ENCODE results near the gene PTGER4.
"Not testable (repeated sequence)": the region's sequence is repeated elsewhere in the genome, so short reads cannot be mapped to it uniquely, and the experiment has no call there.

Gene PTGER4

GRCh38 chr5:40690267-40690666 lies 10.6 kb downstream of the PTGER4 start:
- no peak overlapping the region for H3K4me3 ChIP-seq (replicated peaks; ENCODE audit: low read depth, low read length)
- no peak for DNase-seq (ENCODE audit: low read depth)
- TF ChIP-seq, protein P1, sequence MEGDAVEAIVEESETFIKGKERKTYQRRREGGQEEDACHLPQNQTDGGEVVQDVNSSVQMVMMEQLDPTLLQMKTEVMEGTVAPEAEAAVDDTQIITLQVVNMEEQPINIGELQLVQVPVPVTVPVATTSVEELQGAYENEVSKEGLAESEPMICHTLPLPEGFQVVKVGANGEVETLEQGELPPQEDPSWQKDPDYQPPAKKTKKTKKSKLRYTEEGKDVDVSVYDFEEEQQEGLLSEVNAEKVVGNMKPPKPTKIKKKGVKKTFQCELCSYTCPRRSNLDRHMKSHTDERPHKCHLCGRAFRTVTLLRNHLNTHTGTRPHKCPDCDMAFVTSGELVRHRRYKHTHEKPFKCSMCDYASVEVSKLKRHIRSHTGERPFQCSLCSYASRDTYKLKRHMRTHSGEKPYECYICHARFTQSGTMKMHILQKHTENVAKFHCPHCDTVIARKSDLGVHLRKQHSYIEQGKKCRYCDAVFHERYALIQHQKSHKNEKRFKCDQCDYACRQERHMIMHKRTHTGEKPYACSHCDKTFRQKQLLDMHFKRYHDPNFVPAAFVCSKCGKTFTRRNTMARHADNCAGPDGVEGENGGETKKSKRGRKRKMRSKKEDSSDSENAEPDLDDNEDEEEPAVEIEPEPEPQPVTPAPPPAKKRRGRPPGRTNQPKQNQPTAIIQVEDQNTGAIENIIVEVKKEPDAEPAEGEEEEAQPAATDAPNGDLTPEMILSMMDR (IDR thresholded peaks at IDR 0.05; ENCODE audit: low read length, missing control alignments) = no peak

GRCh38 chr5:40691894-40692293 lies 12.2 kb downstream of the PTGER4 start:
- TF ChIP-seq, protein P1 (IDR thresholded peaks at IDR 0.05; ENCODE audit: low read length, missing control alignments) = no peak
- DNase-seq (ENCODE audit: low read depth) = no peak
- no peak overlapping the region for H3K4me3 ChIP-seq (replicated peaks; ENCODE audit: low read depth, low read length)

GRCh38 chr5:40694433-40694832 lies 14.7 kb downstream of the PTGER4 start:
- TF ChIP-seq, protein P1 (IDR thresholded peaks at IDR 0.05; ENCODE audit: low read length, missing control alignments) = no peak
- no peak overlapping the region for H3K4me3 ChIP-seq (replicated peaks; ENCODE audit: low read depth, low read length)
- no peak for DNase-seq (ENCODE audit: low read depth)

GRCh38 chr5:40700116-40700782 lies 20.5 kb downstream of the PTGER4 start:
- DNase-seq (ENCODE audit: low read depth) = no peak
- TF ChIP-seq, protein P1 (IDR thresholded peaks at IDR 0.05; ENCODE audit: low read length, missing control alignments) = no peak
- H3K4me3 ChIP-seq (replicated peaks; ENCODE audit: low read depth, low read length) = no peak overlapping the region

GRCh38 chr5:40702027-40702426 lies 22.3 kb downstream of the PTGER4 start:
- DNase-seq (ENCODE audit: low read depth); H3K4me3 ChIP-seq (replicated peaks; ENCODE audit: low read depth, low read length): not testable (repeated sequence)

DNA sequence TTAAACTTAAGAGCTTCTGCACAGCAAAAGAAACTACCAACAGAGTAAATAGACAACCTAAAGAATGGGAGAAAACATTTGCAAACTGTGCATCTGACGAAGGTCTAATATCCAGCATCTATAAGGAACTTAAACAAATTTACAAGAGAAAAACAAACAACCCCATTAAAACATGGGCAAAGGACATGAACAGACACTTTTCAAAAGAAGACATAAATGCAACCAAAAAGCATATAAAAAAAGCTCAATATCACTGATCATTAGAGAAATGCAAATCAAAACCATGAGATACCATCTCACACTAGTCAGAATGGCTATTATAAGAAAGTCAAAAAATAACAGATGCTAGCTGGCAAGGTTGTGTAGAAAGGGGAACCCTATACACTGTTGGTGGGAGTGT lies 25.8 kb downstream of the PTGER4 start:
- DNase-seq (ENCODE audit: low read depth); H3K4me3 ChIP-seq (replicated peaks; ENCODE audit: low read depth, low read length): not testable (repeated sequence)

DNA sequence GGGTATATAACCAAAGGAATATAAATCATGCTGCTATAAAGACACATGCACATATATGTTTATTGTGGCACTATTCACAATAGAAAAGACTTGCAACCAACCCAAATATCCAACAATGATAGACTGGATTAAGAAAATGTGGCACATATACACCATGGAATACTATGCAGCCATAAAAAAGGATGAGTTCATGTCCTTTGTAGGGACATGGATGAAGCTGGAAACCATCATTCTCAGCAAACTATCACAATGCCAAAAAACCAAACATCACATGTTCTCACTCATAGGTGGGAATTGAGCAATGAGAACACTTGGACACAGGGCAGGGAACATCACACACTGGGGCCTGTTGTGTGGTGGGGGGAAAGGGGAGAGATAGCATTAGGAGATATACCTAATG lies 30.9 kb downstream of the PTGER4 start:
- not testable (repeated sequence) for H3K4me3 ChIP-seq (replicated peaks; ENCODE audit: low read depth, low read length); DNase-seq (ENCODE audit: low read depth)

GRCh38 chr5:40714001-40714400 lies 34.3 kb downstream of the PTGER4 start:
- H3K4me3 ChIP-seq (replicated peaks; ENCODE audit: low read depth, low read length) = no peak overlapping the region
- TF ChIP-seq, protein P1 (IDR thresholded peaks at IDR 0.05; ENCODE audit: low read length, missing control alignments) = no peak
- DNase-seq (ENCODE audit: low read depth) = no peak
